ENCODE measurements around the gene OR10G3. TPM values are rescaled to one million over a fixed set of nuclear protein-coding genes. Genes with fewer than 3 reads are reported as not detected.

The OR10G3 gene
- total RNA-seq, 1 experiment from 2014 or later: not detected

GRCh38 chr14:21521501-21521900, 58.4 kb downstream of the OR10G3 start:
- intact Hi-C loops (cut with micrococcal nuclease; ENCODE audit: unreplicated experiment): no loop called here
- H3K79me2 ChIP-seq (ENCODE audit: low read depth): no peaks in the 10 kb centered on the region
- no peaks in the 10 kb centered on the region for H3K27me3 ChIP-seq (ENCODE audit: insufficient read depth, low read depth)
- no peaks in the 10 kb centered on the region for H3K9me3 ChIP-seq (ENCODE audit: insufficient read depth, low read depth)
- no peaks in the 10 kb centered on the region for H3K9me2 ChIP-seq (ENCODE audit: insufficient read depth)
- no peaks in the 10 kb centered on the region for H3F3A ChIP-seq (ENCODE audit: insufficient read depth, low read depth)
- H3K36me3 ChIP-seq (ENCODE audit: low read depth): no peaks in the 10 kb centered on the region
- no peak overlapping the region for H3K4me2 ChIP-seq
- DNase-seq: no peak
- no peak overlapping the region for H2AFZ ChIP-seq
- ChIA-PET CTCF (no interaction called here), POLR2A (ENCODE audit: unreplicated experiment) (interaction anchor here (0.6 kb wide), 1 partner anchor 33 kb away, joined by 5 read pairs; no protein-coding TSS in a partner anchor)
- no peaks in the 10 kb centered on the region for H3K4me1 ChIP-seq (replicated peaks; ENCODE audit: insufficient read depth)
- TF ChIP-seq CTCF (conservative IDR thresholded peaks at IDR 0.05): no peak
- no peak for TF ChIP-seq EZH2 (IDR thresholded peaks at IDR 0.05; ENCODE audit: low read depth)
- no peak overlapping the region for H3K27ac ChIP-seq
- no TSS peak for BruUV-seq (replicated peaks)
- no peaks in the 10 kb centered on the region for H4K20me1 ChIP-seq (ENCODE audit: insufficient read depth)
- H3K4me3 ChIP-seq: no peak overlapping the region

- no peaks in the 10 kb centered on the region for H3K4me1 ChIP-seq (replicated peaks; ENCODE audit: insufficient read depth)
- H3K27ac ChIP-seq: no peak overlapping the region
- H3K36me3 ChIP-seq (ENCODE audit: low read depth): no peaks in the 10 kb centered on the region
- no peak overlapping the region for H3K4me3 ChIP-seq
- BruUV-seq (replicated peaks): no TSS peak
- CTCF ChIA-PET: no interaction called here
- no peaks in the 10 kb centered on the region for H3F3A ChIP-seq (ENCODE audit: insufficient read depth, low read depth)
- no peaks in the 10 kb centered on the region for H3K9me2 ChIP-seq (ENCODE audit: insufficient read depth)
- no peaks in the 10 kb centered on the region for H3K79me2 ChIP-seq (ENCODE audit: low read depth)
- DNase-seq: no peak
- intact Hi-C loops (cut with micrococcal nuclease; ENCODE audit: unreplicated experiment): no loop called here
- no peaks in the 10 kb centered on the region for H3K27me3 ChIP-seq (ENCODE audit: insufficient read depth, low read depth)
- no peaks in the 10 kb centered on the region for H4K20me1 ChIP-seq (ENCODE audit: insufficient read depth)
- TF ChIP-seq CTCF (conservative IDR thresholded peaks at IDR 0.05) (no peak), EZH2 (IDR thresholded peaks at IDR 0.05; ENCODE audit: low read depth) (no peak)
- POLR2A ChIA-PET (ENCODE audit: unreplicated experiment): no interaction called here
- H2AFZ ChIP-seq: no peak overlapping the region
- no peaks in the 10 kb centered on the region for H3K9me3 ChIP-seq (ENCODE audit: insufficient read depth, low read depth)
- H3K4me2 ChIP-seq: no peak overlapping the region
Observed at GRCh38 chr14:21520767-21521166, 59.1 kb downstream of the OR10G3 start.

- no peaks in the 10 kb centered on the region for H3K4me1 ChIP-seq (replicated peaks; ENCODE audit: insufficient read depth)
- H3F3A ChIP-seq (ENCODE audit: insufficient read depth, low read depth): no peaks in the 10 kb centered on the region
- no peaks in the 10 kb centered on the region for H3K36me3 ChIP-seq (ENCODE audit: low read depth)
- POLR2A ChIA-PET (ENCODE audit: unreplicated experiment): interaction anchor here (0.6 kb wide), 1 partner anchor 27 kb away, joined by 5 read pairs; no protein-coding TSS in a partner anchor
- H3K27ac ChIP-seq: no peak overlapping the region
- no peaks in the 10 kb centered on the region for H3K79me2 ChIP-seq (ENCODE audit: low read depth)
- no peak overlapping the region for H2AFZ ChIP-seq
- H3K4me3 ChIP-seq: no peak overlapping the region
- TF ChIP-seq EZH2 (IDR thresholded peaks at IDR 0.05; ENCODE audit: low read depth) (no peak), CTCF (conservative IDR thresholded peaks at IDR 0.05) (no peak)
- no peak for DNase-seq
- H3K9me3 ChIP-seq (ENCODE audit: insufficient read depth, low read depth): no peaks in the 10 kb centered on the region
- H4K20me1 ChIP-seq (ENCODE audit: insufficient read depth): no peaks in the 10 kb centered on the region
- no peaks in the 10 kb centered on the region for H3K9me2 ChIP-seq (ENCODE audit: insufficient read depth)
- CTCF ChIA-PET: no interaction called here
- H3K27me3 ChIP-seq (ENCODE audit: insufficient read depth, low read depth): no peaks in the 10 kb centered on the region
- no peak overlapping the region for H3K4me2 ChIP-seq
- intact Hi-C loops (cut with micrococcal nuclease; ENCODE audit: unreplicated experiment): no loop called here
- no TSS peak for BruUV-seq (replicated peaks)
Observed at GRCh38 chr14:21518725-21519124, 61.2 kb downstream of the OR10G3 start.

Other genes with a start within 250 kb of the OR10G3 start
- gene SUPT16H, start 196.1 kb downstream of the OR10G3 start, total RNA-seq (2021): 57.2 and 65.4 TPM in 2 replicates
- 57.3 and 58.7 TPM in 2 replicates for gene CHD8, start 124.0 kb downstream of the OR10G3 start, total RNA-seq (2021)
- 12.2 and 12.8 TPM in 2 replicates for gene RAB2B, start 103.1 kb downstream of the OR10G3 start, total RNA-seq (2021)
- gene TOX4, start 102.9 kb downstream of the OR10G3 start, total RNA-seq (2021): 32.9 and 50.6 TPM in 2 replicates
- 27.9 and 30.7 TPM in 2 replicates for gene METTL3, start 68.7 kb downstream of the OR10G3 start, total RNA-seq (2021)
- gene SALL2, start 53.7 kb downstream of the OR10G3 start, total RNA-seq (2021): 10.3 and 10.9 TPM in 2 replicates
- gene OR10G2, start 54.9 kb upstream of the OR10G3 start, total RNA-seq (2021): not detected in 2 replicates
- not detected in 2 replicates for gene OR4E2, start 73.8 kb upstream of the OR10G3 start, total RNA-seq (2021)
- not detected in 2 replicates for gene OR4E1, start 93.7 kb upstream of the OR10G3 start, total RNA-seq (2021)